Psoas muscle (tissue), 8 donors: ENCODE measurements around the gene C7orf57. TPM values are rescaled to one million over a fixed set of nuclear protein-coding genes. Genes with fewer than 3 reads are reported as not detected.

Source experiments
- ATAC-seq, 4 donors: fragments of 200-7000 bp; cut with Tn5 transposase; one replicate each; pipeline ENCODE4 v1.9.1; 2020; ENCODE audit warnings: moderate library complexity in 3 of 4, mild to moderate bottlenecking in 2 of 4
- DNase-seq, 2 donors: peaks; one replicate each; pipeline ENCODE4 v3.0.0-alpha.2; 2020
- H3K27ac ChIP-seq: fragments of 200-600 bp; one replicate; pipeline ENCODE4 v1.8.0; 2022
- H3K27me3 ChIP-seq, 3 donors: fragments of 200-600 bp in 1 of 3; one replicate each; pipeline versions ENCODE4 v1.6.1 to v1.8.0; 2013 to 2022; ENCODE audit warnings: low read length in 2 of 3, mild to moderate bottlenecking in 2 of 3, moderate library complexity in 1 of 3; ENCODE audit not compliant: insufficient read depth in 3 of 3
- H3K36me3 ChIP-seq, 2 donors: fragments of 200-600 bp in 1 of 2; one replicate each; pipeline versions ENCODE4 v1.6.1 to v1.8.0; 2013 to 2022; ENCODE audit warnings: low read depth in 1 of 2, mild to moderate bottlenecking in 1 of 2, moderate library complexity in 1 of 2; ENCODE audit not compliant: insufficient read depth in 1 of 2
- H3K4me1 ChIP-seq: fragments of 200-600 bp; one replicate; pipeline ENCODE4 v1.8.0; 2022
- H3K4me3 ChIP-seq: fragments of 200-600 bp; one replicate; pipeline ENCODE4 v1.8.0; 2022; ENCODE audit warnings: mild to moderate bottlenecking
- H3K9me3 ChIP-seq: fragments of 200-600 bp; one replicate; pipeline ENCODE4 v1.8.0; 2022
- WGBS, 3 donors: extraction: QIAGEN DNeasy Blood & Tissue Kit; methylation state at CpG; one replicate each; pipeline versions ENCODE4 v1.1.6 to v1.1.7; 2013; 5-methylcytosine and 5-hydroxymethylcytosine counted together
- intact Hi-C, 2 donors: fragments of 100-400 bp; cut with DNase I; formaldehyde crosslinking; loops; one replicate each; pipeline versions ENCODE4 v1.11.0 to v1.14.2; 2022
- polyA plus RNA-seq, 3 donors: library from polyadenylated mRNA; stranded (reverse); fragments of 200-250 nt; gene quantifications; one replicate each; pipeline ENCODE4 v1.2.3, GENCODE V29; 2013
- total RNA-seq, 4 donors: library from RNA; stranded (reverse); fragmentation: NEBNext Ultra II Directional in 2 of 4; extraction: Animal tissue kit (Norgen Biotek cat#: 25700) in 2 of 4; gene quantifications; one replicate each; pipeline versions ENCODE4 v1.2.1 to v1.2.4, GENCODE V29; 2021 to 2023
- TF ChIP-seq, protein P1 (sequence below): fragments of 200-600 bp; IDR thresholded peaks from one replicate; pipeline ENCODE4 v1.8.0; 2022; ENCODE audit warnings: antibody characterized with exemption
- donor health status: healthy with polysubstance abuse.
- donor health status: DM: no; HTN: no; CAD: no; lungs with moderate emphysema.
- donor health status: Bipolar disorder and iron deficiency.
- donor health status: healthy.
- donor health status: DM: yes; HTN: yes; CAD: no.
- donor health status: DM: no; HTN: no; CAD: no.
- donor health status: DM: no; HTN: no; CAD: no.
- donor health status: DM: yes; HTN: yes; CAD: no.

Gene C7orf57
- total and polyA plus RNA-seq, 7 donors: 0.01 to 0.06 TPM; not detected in 5

DNA sequence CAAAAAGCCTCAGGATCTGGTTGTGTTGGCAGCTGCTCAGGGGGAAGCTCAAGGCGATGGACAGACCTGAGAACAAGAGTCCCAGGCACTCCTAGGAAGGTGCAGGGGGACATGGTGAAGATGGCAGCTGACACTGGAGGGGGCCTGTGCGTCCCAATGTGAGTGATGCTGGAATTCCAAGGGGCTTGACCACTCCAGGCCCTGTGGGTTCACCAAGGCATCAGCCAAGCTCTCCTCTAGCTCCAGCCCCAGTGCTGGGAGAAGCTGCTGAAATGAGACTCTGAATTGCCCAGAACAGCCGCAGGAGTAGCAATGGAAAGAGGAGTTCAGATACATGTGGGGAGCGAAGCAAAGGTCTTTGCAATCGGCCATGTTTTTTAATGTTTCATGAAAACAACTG lies 69.7 kb downstream of the C7orf57 start:
- H3K27me3 ChIP-seq: no peaks in the 10 kb centered on the region
- DNase-seq (no peak), ATAC-seq (no peak)
- peaks cover 8 to 83% of the 10 kb centered on the region in 2 donors for H3K36me3 ChIP-seq
- TF ChIP-seq, protein P1, sequence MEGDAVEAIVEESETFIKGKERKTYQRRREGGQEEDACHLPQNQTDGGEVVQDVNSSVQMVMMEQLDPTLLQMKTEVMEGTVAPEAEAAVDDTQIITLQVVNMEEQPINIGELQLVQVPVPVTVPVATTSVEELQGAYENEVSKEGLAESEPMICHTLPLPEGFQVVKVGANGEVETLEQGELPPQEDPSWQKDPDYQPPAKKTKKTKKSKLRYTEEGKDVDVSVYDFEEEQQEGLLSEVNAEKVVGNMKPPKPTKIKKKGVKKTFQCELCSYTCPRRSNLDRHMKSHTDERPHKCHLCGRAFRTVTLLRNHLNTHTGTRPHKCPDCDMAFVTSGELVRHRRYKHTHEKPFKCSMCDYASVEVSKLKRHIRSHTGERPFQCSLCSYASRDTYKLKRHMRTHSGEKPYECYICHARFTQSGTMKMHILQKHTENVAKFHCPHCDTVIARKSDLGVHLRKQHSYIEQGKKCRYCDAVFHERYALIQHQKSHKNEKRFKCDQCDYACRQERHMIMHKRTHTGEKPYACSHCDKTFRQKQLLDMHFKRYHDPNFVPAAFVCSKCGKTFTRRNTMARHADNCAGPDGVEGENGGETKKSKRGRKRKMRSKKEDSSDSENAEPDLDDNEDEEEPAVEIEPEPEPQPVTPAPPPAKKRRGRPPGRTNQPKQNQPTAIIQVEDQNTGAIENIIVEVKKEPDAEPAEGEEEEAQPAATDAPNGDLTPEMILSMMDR: no peak
- no peak overlapping the region for H3K27ac ChIP-seq
- 90 to 96% (median 93%) methylated on average over 5 of the region's 5 CpGs for WGBS, 3 donors
- no peak overlapping the region for H3K4me3 ChIP-seq
- no peaks in the 10 kb centered on the region for H3K9me3 ChIP-seq
- no peaks in the 10 kb centered on the region for H3K4me1 ChIP-seq
- intact Hi-C loops: loop anchor here in 1 of 2 donors (5.0 kb wide), 1 partner anchor 113 kb away; no protein-coding TSS in a partner anchor

DNA sequence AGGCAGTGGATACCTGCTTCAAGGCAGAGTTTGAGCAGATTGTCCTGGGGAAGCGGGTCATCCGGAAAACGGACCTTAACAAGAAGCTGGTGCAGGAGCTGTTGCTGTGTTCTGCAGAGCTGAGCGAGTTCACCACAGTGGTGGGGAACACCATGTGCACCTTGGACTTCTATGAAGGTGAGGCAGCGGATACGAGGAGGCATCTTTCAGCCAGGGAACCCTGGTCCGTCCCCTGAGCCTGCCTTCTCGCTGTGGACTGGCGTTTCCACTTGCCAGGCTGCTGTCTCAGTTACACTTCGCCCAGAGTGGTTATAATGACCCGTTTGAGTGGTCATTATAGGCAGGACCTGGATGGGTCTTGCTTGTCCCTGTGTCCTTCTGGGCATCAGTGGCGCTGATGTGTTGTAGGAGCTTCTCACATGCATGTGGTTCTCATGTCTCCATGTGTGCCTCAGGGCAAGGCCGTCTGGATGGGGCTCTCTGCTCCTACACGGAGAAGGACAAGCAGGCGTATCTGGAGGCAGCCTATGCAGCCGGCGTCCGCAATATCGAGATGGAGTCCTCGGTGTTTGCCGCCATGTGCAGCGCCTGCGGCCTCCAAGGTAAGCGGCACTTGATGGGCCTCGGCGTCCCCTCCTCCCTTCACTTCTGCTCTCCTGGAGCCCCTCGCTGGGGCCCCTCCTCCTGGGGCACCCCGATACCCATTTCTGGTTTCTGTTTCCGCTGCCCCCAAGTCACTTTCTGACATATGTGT lies 71.7 kb downstream of the C7orf57 start:
- intact Hi-C loops: loop anchor here in 1 of 2 donors (5.0 kb wide), 1 partner anchor 115 kb away; no protein-coding TSS in a partner anchor
- DNase-seq (no peak), ATAC-seq (no peak)
- TF ChIP-seq, protein P1: no peak
- H3K36me3 ChIP-seq: peaks cover 6 to 67% of the 10 kb centered on the region in 2 donors
- no peak overlapping the region for H3K27ac ChIP-seq
- no peaks in the 10 kb centered on the region for H3K9me3 ChIP-seq
- H3K4me3 ChIP-seq: no peak overlapping the region
- no peaks in the 10 kb centered on the region for H3K27me3 ChIP-seq
- H3K4me1 ChIP-seq: no peaks in the 10 kb centered on the region
- WGBS, 3 donors: 92 to 93% (median 92%) methylated on average over 29 of the region's 29 CpGs

DNA sequence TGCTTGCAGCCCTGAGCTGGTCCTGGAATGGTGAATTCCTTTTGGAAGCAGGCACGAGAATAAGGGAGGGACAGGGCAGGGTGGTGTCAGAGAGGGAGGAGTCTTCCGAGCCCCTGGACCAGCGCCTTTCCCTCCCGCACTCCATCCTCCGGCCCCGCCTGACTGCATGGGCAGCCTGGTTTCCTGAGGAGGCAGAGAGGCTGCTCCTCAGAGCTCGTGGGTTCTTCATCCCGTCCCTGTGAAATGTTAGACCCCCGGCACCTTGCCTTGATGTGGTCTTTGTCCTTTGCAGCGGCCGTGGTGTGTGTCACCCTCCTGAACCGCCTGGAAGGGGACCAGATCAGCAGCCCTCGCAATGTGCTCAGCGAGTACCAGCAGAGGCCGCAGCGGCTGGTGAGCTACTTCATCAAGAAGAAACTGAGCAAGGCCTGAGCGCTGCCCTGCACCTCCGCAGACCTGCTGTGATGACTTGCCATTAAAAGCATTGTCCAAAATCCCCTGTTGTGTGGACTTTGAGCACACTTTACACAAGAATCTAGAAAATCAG lies 72.7 kb downstream of the C7orf57 start:
- no peak for ATAC-seq
- H3K36me3 ChIP-seq: peaks cover 2 to 58% of the 10 kb centered on the region in 2 donors
- H3K9me3 ChIP-seq: no peaks in the 10 kb centered on the region
- H3K4me3 ChIP-seq: no peak overlapping the region
- no peaks in the 10 kb centered on the region for H3K27me3 ChIP-seq
- H3K4me1 ChIP-seq: no peaks in the 10 kb centered on the region
- no peak overlapping the region for H3K27ac ChIP-seq
- no peak for DNase-seq
- intact Hi-C loops: loop anchor here in 1 of 2 donors (5.0 kb wide), 1 partner anchor 116 kb away; no protein-coding TSS in a partner anchor
- TF ChIP-seq, protein P1: no peak
- 86 to 87% (median 87%) methylated on average over 18 of the region's 18 CpGs for WGBS, 3 donors

DNA sequence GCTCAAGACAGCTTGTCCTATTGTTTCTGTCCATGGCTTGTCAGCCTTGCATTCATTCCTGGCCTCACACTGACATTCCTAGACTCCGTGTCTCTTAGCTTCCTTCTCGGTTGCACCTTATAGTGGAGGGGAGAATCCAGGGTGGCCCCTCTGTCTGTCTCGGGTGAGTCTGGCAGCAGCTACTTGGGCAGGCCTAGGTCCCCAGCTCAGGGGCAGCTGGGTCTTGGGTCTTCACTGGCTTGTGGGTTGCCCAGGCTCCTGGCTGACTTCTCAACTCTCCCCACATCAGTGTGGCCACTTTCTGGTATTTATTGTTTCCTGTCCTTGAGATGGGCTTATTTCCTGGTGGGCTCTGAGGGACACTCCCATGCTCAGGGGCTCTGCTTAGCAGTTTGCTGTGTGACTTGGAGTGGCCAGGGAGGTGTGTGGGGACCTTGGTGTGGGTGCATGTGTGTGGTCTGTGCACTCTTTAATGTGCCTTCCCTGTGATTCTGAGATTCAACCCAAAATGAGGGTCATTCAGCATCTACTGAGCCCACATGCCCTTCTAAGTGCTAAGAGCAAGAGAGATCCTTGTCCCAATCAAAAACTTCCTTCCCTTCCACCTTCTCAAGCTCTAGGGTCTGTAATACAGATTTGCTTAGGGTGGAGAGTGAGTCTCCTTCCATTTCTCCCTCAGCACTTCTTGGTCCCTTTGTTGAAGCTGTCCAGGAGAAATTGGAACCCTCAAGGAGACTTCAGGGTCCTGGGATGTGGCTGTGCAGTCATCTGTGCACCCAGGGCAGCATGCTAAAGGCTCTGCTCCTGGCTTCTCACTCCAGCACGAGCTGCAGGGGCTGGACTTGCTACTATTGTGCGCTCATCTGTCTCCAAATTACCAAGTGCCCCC lies 73.9 kb downstream of the C7orf57 start:
- ATAC-seq: no peak
- Histone ChIP-seq H3K27me3 (no peaks in the 10 kb centered on the region), H3K4me3 (no peak overlapping the region), H3K4me1 (no peaks in the 10 kb centered on the region), H3K9me3 (no peaks in the 10 kb centered on the region), H3K27ac (no peak overlapping the region), H3K36me3 (peaks cover 0 to 46% of the 10 kb centered on the region in 2 donors)
- 88 to 92% (median 88%) methylated on average over 5 of the region's 5 CpGs for WGBS, 3 donors
- TF ChIP-seq, protein P1: no peak
- no peak for DNase-seq
- intact Hi-C loops: loop anchor here (1.0 to 5.0 kb wide), 2 partner anchors 117 to 118 kb away; no protein-coding TSS in a partner anchor
